CD4-positive, alpha-beta T cell treated with Interleukin-2 at 100 ng/mL for 4 hours (primary cell): ENCODE measurements around the gene ANTXR1.
"Not testable (repeated sequence)": the region's sequence is repeated elsewhere in the genome, so short reads cannot be mapped to it uniquely, and the experiment has no call there.

ENCODE experiments used
- DNase-seq: peaks from one replicate; pipeline ENCODE4 v3.0.0-alpha.2; 2020; ENCODE audit warnings: low spot score

The ANTXR1 gene

DNA sequence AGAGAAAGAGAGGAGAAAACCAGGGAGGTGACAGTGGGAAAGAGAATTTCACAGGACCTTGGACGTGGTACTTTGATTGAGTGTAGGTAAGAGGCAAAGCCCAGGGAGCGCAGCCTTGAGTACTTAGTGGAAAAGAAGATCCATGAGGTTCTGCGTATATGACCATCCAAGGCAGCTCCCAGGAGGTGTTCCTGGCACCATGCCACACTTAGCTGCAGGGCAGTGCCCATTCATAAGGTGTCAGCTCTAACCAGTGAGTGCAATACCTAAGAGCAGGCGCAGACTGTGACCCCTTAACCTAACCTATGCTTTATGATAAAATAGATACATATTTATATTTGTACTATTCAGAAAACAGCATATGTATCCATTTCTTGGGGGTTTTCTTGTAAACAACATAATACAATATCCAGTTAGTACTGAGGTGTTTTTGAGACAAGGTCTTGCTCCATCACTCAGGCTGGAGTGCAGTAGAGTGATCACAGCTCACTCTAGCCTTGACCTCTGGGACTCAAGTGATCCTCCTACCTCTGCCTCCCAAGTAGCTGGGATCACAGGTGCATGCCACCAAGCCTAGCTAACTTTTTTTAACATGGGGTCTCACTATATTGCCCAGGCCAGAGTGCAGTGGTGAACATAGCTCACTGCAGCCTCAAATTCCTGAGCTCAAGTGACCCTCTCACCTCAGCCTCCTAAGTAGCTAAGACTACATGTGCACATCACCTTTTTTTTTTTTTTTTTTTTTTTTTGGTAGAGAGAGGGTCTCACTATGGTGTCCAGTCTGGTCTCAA is 199.5 kb downstream of the ANTXR1 start:
- DNase-seq: no peak

DNA sequence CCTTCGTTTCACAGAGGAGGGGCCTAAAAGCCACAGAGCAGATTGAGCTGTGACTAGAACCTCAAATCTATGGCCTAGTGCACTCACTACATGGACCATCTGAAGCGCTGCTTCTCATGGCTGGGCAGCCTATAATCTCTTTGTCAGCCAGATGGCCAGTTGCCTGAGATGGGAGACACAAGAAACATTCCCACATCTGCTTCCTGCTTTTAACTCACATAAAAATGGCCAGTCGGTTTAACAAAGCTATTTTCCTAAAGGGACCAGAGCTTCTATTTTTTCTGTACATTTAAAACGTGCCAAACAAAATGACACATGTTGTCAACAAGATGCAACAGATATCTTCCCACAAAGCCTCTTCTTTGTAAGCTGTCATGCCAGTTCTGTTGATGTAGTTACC is 200.2 kb downstream of the ANTXR1 start:
- no peak for DNase-seq

DNA sequence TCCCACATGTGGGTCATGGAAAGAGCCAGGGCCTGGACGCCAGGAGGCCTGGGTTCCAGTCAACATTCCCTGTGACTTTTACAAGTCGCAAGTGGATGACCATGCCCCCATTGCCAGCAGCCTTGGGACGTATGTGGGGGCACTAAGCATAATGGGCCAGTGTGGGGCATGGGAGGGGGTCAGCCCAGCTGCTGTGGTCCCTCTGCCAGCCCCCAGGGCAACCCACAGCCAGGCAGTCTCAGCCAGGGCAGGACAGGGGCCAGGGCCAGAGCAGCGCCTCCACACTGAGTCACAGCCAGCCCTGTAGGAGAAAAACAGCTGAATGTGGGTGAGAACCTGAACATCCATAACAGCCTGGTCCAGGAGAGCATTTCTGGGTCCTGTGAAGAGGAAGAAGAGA is 200.8 kb downstream of the ANTXR1 start:
- DNase-seq: no peak

DNA sequence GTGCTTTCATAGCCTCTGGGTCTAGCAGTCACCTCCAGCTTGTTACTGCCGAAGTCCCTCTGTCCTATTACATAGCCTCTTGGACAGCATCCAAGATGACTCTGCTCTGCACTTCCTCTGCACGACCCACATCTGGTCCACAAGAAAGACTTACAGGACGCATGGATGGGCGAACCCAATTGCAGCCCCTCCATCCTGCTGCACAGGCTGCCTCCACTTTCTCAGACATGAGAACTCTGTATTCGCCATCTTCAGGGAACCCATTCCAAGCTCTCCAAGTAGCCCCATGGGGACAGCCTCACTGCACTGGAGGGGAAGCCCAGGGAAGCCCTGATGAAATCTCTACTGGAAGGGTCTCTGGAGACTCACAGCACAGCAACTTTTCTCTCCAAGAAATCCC is 201.9 kb downstream of the ANTXR1 start:
- no peak for DNase-seq

DNA sequence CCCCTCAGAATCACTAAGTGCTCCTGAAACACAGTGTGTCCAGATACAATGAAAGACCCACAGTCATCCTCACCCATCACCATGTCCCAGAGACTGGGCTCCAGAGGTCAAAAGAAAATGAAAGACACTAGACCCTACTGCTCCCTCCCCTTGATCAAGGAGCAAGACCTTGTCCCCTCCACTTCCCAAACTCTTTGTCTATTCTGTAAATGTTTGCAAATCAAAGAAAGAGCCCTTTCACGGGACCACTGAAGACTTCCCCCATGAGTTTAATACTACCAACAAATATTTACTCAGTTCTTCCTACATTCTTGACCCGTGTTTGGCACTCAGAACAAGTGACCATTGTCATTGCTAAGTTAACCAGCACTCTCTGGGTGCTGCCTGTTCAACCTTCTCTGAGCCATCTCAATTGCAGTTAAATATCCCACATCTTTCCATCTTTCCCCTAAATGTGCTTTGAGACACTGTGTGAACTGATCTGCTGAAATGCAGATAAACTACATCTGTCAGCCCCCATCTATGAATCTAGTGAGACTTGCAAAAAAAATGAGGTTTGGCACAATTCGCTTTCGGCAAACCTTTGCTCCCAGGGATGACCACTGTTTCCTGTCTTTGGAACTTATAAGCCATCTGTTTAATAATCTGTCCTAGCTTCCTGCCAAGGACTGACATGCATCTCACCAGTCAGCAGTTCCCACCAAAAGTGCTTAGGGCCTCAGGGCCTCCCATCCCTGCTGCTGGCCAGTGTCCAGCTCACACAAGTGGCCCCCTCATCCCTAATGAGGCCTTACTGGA is 203.8 kb downstream of the ANTXR1 start:
- no peak for DNase-seq

DNA sequence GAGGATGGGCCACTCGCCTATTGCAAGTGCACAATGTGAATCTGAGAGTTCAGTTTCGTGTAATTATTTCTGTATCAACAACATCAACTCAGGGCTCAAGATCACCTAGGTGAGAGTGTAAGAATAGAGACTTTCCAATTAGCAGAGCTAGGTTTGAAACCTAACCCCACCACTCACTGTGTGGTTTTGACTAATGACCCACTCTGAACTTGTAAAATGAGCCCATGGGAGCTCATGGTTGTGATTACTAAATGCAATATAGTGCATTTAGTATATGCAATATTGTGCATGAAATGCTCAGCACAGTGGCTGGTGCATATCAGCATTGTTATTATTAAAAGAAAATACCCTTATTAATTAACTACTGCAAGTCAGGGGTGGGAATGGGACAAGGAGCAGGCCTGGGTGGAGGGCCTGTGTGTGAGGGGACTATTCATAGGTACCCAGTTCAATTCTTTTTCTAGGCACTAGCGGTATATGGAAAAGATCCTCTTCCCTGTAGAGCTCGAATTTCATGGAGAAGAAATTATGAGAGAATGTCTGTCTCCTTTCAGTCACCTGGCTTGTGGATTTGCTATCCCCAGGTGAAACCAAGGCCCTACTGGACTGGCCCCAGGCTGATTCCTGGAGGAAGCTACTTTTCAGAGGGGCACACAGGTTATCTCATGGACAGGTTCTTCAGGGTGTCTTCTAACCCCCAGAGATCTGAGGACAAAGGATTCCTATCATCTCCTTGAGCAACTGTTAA is 204.5 kb downstream of the ANTXR1 start:
- DNase-seq: no peak

DNA sequence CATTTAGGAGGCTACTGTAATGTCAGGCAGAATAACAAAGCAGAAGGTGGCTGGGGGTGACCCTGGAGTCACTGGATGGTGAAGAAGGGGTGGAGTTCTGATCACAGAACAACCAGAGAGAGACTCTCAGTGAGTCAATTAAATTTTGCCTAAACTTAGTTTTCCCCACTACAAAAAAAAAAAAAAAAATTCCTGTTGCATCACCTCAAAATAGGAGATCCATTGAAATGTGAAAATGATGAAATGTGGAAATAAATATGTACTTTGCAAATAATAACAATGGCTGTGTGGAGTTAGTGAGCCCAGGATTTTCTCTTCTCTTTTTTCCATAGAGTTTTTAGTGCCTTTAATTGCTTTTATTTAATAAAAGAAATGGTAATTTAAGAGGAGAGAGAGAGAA is 208.5 kb downstream of the ANTXR1 start:
- DNase-seq: no peak

DNA sequence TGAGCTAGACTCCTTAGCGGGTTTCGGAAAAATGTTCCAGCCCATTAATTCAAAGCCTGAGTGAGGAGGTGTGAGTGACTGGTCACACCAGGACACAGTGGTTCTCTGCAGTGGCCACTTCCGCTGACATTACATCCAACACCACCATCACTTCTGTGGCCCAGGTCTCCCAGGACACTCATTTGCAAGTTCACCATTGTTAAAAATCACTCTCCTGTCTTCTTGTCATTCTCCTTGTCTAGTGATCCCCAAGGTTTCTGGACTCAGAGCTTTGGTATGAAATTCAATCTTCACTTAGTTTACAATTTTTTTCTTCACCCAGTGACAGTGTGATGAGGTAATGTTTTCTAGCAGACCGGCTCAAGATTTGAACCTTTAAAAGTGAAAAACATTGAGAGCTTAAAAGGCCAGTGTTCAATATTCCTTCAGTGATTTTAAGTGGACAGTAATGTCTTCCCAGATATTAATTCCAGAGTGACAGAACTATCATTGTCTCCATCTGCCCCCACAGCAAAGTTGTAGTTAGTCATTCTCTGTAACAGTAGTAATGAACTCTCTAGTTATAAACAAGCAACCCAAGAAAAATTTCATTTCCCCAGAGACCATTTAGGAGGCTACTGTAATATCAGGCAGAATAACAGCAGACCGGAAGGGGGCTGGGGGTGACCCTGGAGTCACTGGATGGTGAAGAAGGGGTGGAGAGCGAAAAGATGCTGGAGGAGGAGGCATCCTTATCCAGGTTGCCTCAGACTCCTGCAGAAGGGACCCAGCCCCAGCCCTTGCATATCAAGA is 209.2 kb downstream of the ANTXR1 start:
- DNase-seq: no peak

DNA sequence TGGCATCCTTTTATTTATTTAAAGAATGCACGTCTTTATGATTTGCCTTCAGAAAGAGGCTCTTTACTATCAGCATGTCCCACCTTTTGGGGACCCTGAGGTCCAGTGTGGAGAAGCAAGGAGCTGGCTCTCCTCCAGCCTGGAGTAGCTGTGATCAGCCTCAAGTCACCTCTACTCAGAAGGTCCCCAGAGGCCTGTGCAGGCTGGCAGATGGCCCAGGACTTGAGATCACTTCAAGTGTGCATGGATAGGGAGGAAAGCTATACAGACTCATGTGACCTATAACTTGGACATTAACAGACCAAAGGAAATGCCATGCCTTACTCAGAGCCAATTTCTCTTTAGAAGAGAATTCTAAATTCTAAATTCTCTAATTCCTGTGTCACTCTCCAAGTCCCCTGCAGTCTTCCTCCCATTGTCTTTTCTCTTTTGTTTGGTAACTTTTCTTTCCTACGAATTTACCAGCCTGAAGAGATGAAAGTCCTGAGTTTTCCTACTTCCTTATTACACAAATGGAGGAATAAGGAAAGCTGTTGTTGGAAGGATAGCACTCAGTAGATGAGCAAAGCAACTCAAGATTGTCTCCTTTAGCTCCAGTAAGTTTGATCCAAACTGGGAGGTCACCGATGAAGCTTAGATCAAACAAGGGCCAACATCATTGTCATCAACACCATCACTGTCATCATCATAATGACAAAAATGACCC is 210.1 kb downstream of the ANTXR1 start:
- no peak for DNase-seq

DNA sequence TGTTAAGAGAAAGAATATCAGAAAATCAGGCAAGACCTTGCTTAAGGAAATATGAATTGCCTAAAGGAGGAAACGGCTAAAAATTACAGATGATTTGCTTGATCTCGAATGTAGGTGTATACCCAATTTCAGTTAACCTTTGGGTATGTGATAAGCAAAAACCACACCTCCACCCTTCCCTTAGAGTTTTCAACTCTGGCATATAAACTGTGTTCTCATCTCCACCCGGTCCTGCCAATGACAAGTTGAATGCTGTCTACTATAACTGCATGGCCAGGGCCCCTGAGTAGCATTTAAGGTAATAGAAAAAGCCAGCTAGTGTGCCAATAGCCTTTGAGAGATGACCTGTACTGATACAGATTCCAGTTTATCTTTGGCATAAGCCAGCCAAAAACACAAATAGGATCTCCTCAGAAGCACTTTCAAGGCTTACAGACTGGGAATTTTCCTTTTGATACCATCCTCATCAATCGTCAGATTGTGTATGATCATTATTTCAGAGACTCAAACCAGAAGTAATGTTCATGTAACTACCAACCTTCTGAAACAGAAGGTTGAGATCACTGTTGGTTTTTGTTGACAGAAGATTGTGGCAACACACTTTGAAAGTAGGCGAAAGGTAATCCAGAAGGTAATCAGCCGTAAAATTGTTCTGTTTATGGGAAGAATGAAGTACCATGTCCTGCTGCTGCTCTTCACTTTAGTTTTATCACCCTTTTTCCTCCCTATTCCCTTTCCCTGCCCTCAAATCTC is 211.0 kb downstream of the ANTXR1 start:
- no peak for DNase-seq

DNA sequence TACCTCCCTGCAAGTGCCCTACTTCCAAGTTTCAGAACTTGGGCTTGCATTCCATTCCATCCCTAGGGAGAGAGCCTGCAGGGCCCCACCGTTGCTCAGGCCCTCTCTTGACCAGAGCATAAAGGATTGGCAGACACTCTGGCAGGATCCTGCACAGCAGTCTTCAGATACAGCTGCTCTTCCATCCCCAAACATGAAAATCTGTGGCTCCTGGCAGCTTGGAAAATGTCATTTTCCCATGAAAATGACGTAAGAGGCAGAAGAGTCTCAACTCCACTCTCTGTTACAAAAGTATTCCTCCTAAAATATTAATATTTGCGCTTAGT is 211.5 kb downstream of the ANTXR1 start:
- no peak for DNase-seq

DNA sequence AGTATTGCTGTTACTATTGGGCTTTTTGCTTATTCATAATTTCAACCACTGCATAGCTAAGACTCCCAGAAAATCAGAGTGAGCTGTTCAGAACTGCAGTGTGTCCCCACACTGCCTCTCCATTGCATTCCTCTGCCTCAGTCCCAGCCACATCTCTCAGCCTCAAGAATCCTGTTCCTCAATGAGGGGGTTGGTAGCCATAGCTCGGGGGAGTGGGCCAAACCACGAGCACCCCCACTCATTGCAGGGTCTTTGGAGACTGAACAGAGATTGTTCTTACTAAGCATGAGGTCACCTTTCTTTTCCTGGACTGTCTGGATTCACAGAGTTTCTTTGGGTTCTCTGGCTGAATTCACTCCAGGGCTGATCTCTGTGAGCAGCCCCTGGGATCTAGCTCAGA is 213.0 kb downstream of the ANTXR1 start:
- DNase-seq: no peak

DNA sequence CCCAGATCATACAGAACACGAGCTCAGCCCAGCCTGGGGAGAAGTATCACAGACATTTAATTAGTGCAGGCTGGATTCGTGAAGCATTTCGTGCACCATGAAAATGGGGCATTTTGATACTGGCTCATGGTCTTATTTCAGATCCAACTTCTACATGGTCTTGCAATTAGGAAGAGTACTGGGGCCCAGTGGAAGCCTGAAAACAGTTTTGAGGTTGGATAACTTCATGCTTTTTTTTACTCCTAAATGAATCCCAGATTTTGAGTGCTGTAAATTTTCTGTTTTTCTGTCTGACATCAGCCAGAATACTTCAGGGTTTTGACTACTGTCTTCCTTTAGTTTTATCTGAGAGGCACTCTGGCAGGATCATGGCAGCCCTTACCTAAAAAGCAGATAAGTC is 213.9 kb downstream of the ANTXR1 start:
- DNase-seq: no peak

DNA sequence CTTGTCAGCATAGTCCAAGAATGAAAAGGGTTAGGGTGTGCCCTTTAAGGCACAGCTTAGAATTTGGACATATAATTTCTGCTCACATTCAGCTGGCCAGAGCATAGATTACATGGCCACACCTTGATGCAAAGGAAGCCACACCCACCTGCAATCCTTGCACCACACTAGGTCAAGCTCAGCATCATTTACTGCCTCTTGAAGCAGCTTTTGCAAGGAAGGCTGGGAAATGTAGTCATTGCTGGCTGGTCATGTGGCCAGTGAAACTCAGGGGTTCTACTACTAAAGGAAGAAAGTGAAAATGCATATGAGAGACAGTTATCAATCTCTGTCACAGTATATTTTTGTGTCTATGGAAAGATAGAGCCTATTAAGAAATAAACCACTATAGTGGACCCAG is 214.7 kb downstream of the ANTXR1 start:
- DNase-seq: no peak

DNA sequence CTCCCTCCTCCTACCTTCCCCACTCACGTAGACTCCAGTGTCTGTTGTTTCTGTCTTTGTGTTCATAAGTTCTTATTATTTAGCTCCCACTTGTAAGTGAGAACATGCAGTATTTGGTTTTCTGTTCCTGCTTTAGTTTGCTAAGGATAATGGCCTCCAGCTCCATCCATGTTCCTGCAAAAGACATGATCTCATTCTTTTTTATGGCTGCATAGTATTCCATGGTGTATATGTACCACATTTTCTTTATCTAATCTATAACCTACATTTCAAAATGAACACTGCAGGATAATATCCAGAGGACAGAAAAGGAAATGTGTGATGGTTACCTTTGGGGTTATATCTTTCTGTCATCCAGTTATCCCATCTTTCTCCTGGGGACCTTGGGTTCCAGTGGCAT is 218.0 kb downstream of the ANTXR1 start:
- not testable (repeated sequence) for DNase-seq

DNA sequence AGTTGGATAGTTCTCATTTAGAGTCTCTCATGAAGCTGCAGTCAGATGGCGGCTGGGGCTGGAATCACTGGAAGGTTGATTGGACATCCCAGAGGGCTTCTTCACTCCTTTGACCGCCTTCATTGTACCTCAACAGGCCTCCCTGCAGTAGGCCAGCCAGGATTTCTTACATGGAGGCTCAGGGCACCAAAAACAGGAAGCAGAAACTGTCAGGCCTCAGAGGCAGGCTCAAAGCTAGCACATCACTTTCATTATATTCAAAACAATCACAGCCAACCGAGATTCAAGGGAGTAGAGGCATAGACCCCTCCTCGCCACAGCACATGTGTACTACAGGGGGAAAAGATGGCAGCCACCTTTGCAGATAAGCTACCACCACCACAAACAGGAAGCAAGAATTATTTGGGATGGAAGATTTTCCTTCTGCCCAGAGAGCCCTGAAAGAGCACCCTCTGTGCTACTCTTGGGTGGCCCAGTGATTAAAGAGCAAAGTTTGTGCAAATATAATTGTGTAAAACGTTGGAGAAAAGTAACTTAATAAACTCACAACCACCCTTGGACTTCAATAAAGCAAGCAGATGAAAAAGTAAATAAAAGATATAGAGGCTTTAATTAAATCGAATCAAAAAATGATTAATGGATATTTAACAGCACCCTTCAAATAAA is 218.8 kb downstream of the ANTXR1 start:
- no peak for DNase-seq

DNA sequence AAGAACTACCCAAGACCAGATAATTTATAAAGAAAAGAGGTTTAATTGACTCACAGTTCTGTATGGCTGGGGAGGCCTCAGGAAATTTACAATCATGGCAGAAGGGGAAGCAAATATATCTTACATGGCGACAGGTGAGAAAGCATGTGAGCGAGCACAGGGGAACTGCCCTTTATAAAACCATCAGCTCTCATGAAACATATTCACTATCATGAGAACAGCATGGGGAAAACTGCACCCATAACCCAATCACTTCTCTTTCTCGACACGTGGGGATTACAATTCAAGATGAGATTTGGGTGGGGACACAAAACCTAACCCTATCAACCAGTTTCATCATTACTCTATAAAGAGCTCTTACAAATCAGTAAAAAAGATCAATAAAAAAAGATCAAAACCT is 222.9 kb downstream of the ANTXR1 start:
- not testable (repeated sequence) for DNase-seq

DNA sequence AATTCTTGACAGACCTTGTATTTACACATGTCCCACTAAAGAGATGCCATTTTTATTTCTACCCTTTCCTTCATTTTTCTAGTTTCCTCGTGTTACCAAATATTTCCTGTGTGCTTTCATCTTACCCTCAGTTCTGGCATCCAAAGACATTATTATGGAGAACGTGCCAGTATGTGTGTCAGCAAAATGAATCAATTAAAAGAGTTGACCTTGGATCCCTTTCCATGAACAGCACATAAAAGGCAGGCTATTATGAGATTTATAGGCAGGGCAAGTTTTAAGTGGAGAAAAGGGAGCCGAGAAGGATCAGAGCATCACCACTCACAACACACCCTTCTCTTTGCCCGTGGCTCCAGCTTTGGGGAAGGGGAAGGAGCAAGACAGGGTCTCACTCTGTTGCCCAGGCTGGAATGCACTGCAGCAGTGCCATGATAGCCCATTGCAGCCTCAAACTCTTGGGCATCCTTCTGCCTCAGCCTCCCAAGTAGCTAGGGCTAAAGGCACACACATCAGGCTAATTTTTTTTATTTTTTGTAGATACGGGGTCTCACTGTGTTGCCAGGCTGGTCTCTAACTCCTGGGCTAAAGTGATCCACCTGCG is 224.2 kb downstream of the ANTXR1 start:
- no peak for DNase-seq

DNA sequence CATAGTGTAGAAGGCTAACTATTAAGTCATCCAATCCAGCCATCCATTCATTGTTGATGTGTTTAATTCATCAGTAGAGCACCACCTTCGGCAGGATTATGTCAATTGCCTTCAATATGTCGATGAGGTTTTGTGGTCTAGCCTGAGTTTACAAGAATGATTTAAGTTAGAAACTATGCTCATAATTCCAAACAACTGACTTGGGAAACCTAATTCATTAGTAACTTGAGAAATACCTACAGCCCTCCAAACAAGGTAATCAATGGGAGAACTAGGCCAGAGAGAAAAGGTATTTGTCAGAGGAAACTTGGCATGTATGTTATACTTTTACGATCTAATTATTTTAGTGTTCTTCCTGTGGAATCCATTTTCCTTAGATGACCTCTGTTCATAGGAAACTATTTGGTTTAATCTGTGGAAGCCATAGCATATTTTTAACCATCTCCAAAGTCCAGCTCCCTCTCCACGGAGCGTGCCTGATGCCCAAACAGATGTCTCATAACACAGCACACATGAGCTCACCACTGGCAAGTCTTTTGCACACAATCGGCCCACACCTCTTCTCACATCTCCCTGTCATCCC is 225.6 kb downstream of the ANTXR1 start:
- no peak for DNase-seq
